GM23338 (cell line): ENCODE results near the gene CER1. TPM values are rescaled to one million over a fixed set of nuclear protein-coding genes. Genes with fewer than 3 reads are reported as not detected.

Experiments used
- ATAC-seq: fragments of 200-7000 bp; cut with Tn5 transposase; 3 replicates; pipeline ENCODE4 v1.9.1; 2020
- DNase-seq: peaks from one replicate; pipeline ENCODE4 v3.0.0-alpha.2; 2015; ENCODE audit warnings: low spot score
- H2AFZ ChIP-seq: fragments of 200-600 bp; sonication (generic); 2 replicates; pipeline ENCODE4 v1.8.0; 2016; ENCODE audit warnings: antibody characterized with exemption, mild to moderate bottlenecking, moderate library complexity
- H3F3A ChIP-seq: fragments of 200-600 bp; sonication (generic); replicated peaks from 2 replicates; pipeline ENCODE4 v1.8.0; 2017; ENCODE audit warnings: antibody characterized with exemption, mixed run types, low read depth
- H3K27ac ChIP-seq: fragments of 200-600 bp; sonication (generic); 2 replicates; pipeline ENCODE4 v1.6.1; 2016; ENCODE audit warnings: low read depth
- H3K27me3 ChIP-seq: fragments of 200-600 bp; sonication (generic); 2 replicates; pipeline ENCODE4 v1.8.0; 2016; ENCODE audit warnings: mild to moderate bottlenecking, mixed run types, moderate library complexity; ENCODE audit not compliant: insufficient read depth
- H3K36me3 ChIP-seq: fragments of 200-600 bp; sonication (generic); 2 replicates; pipeline ENCODE4 v1.8.0; 2016; ENCODE audit warnings: mild to moderate bottlenecking; ENCODE audit not compliant: insufficient read depth
- H3K4me1 ChIP-seq: fragments of 200-600 bp; sonication (generic); 2 replicates; pipeline ENCODE4 v1.8.0; 2016; ENCODE audit warnings: mild to moderate bottlenecking, moderate library complexity; ENCODE audit not compliant: insufficient read depth
- H3K4me2 ChIP-seq: fragments of 200-600 bp; sonication (generic); 2 replicates; pipeline ENCODE4 v1.7.1; 2017; ENCODE audit warnings: mixed run types
- H3K4me3 ChIP-seq: fragments of 200-600 bp; sonication (generic); 2 replicates; pipeline ENCODE4 v1.6.1; 2016; ENCODE audit warnings: mixed run types
- H3K79me2 ChIP-seq: fragments of 200-600 bp; sonication (generic); replicated peaks from 2 replicates; pipeline ENCODE4 v1.8.0; 2017; ENCODE audit warnings: mild to moderate bottlenecking; ENCODE audit not compliant: insufficient read depth
- H3K9me2 ChIP-seq: fragments of 200-600 bp; sonication (generic); 2 replicates; pipeline ENCODE4 v1.8.0; 2017; ENCODE audit not compliant: insufficient read depth
- H4K20me1 ChIP-seq: fragments of 200-600 bp; sonication (generic); replicated peaks from 2 replicates; pipeline ENCODE4 v1.8.0; 2017; ENCODE audit warnings: mild to moderate bottlenecking; ENCODE audit not compliant: insufficient read depth
- H3K27ac Mint-ChIP-seq: 2 replicates; pipeline ENCODE4 v1.8.0; 2020; ENCODE audit warnings: inconsistent platforms, mild to moderate bottlenecking, moderate library complexity, mixed read lengths
- H3K27me3 Mint-ChIP-seq: 3 replicates; pipeline ENCODE4 v1.8.0; 2022; ENCODE audit warnings: low read depth, mild to moderate bottlenecking, moderate library complexity, mixed read lengths, inconsistent platforms; ENCODE audit not compliant: insufficient read depth, poor library complexity
- H3K36me3 Mint-ChIP-seq: 3 replicates; pipeline ENCODE4 v1.8.0; 2021; ENCODE audit warnings: low read depth, mild to moderate bottlenecking, inconsistent platforms, moderate library complexity, mixed read lengths
- H3K4me1 Mint-ChIP-seq: 3 replicates; pipeline ENCODE4 v1.8.0; 2020; ENCODE audit warnings: mild to moderate bottlenecking, inconsistent platforms, mixed read lengths
- H3K4me3 Mint-ChIP-seq: 3 replicates; pipeline ENCODE4 v1.8.0; 2021; ENCODE audit warnings: moderate library complexity, mild to moderate bottlenecking, inconsistent platforms, mixed read lengths
- H3K9me3 Mint-ChIP-seq: 3 replicates; pipeline ENCODE4 v1.8.0; 2020; ENCODE audit warnings: moderate library complexity, mild to moderate bottlenecking, inconsistent platforms, mixed read lengths
- CREB1 ChIP-seq: fragments of 250-450 bp; sonication (Bioruptor Pico); IDR thresholded peaks from 2 replicates; pipeline ENCODE4 v1.5.0; 2020; ENCODE audit warnings: low read depth, mild to moderate bottlenecking, moderate library complexity
- EZH2 ChIP-seq: fragments of 200-600 bp; sonication (generic); IDR thresholded peaks from one replicate; pipeline ENCODE4 v1.8.0; 2017; ENCODE audit warnings: antibody characterized with exemption, mild to moderate bottlenecking, low read depth; ENCODE audit not compliant: unreplicated experiment
- NANOG ChIP-seq: IDR thresholded peaks from 2 replicates; pipeline ENCODE4 v1.6.1; 2016; ENCODE audit warnings: antibody characterized with exemption, borderline replicate concordance
- STAT1 ChIP-seq: IDR thresholded peaks from one replicate; pipeline ENCODE4 v1.6.1; 2016; ENCODE audit warnings: antibody characterized with exemption; ENCODE audit not compliant: unreplicated experiment
- ZNF114 ChIP-seq: fragments of 250-450 bp; sonication (Bioruptor Pico); IDR thresholded peaks from 2 replicates; pipeline ENCODE4 v1.5.0; 2020; ENCODE audit warnings: mild to moderate bottlenecking, moderate library complexity
- ZNF331 ChIP-seq: fragments of 250-450 bp; sonication (Bioruptor Pico); IDR thresholded peaks from 2 replicates; pipeline ENCODE4 v1.5.0; 2020; ENCODE audit warnings: low read depth, mild to moderate bottlenecking, moderate library complexity
- polyA plus RNA-seq: library from polyadenylated mRNA; unstranded; fragments of >200 nt; fragmentation: Nextera tagmentation; extraction: Ambion mirVana; gene quantifications from 2 replicates; pipeline ENCODE4 v1.2.1, GENCODE V29; 2016
- total RNA-seq: library from RNA; depleted of rRNA; stranded (reverse); fragments of >200 nt; shearing (Covaris generic); gene quantifications from 2 replicates; pipeline ENCODE4 v1.2.3, GENCODE V29; 2014
- TF ChIP-seq, protein P1 (sequence below): IDR thresholded peaks from 2 replicates; pipeline ENCODE4 v1.6.1; 2016; ENCODE audit warnings: antibody characterized with exemption
- TF ChIP-seq, protein P2 (sequence below), 2 experiments: fragments of 200-600 bp in 1 of 2; sonication (generic) in 1 of 2; conservative IDR thresholded peaks; 2 replicates each; pipeline versions ENCODE4 v1.5.1 to v1.6.1; 2016 to 2017; ENCODE audit warnings: antibody characterized with exemption in 2 of 2, low read depth in 2 of 2, mild to moderate bottlenecking in 2 of 2, moderate library complexity in 1 of 2

Gene CER1
- total and polyA plus RNA-seq, 2 experiments from 2014 or later: 0.73 to 4.4 TPM

DNA sequence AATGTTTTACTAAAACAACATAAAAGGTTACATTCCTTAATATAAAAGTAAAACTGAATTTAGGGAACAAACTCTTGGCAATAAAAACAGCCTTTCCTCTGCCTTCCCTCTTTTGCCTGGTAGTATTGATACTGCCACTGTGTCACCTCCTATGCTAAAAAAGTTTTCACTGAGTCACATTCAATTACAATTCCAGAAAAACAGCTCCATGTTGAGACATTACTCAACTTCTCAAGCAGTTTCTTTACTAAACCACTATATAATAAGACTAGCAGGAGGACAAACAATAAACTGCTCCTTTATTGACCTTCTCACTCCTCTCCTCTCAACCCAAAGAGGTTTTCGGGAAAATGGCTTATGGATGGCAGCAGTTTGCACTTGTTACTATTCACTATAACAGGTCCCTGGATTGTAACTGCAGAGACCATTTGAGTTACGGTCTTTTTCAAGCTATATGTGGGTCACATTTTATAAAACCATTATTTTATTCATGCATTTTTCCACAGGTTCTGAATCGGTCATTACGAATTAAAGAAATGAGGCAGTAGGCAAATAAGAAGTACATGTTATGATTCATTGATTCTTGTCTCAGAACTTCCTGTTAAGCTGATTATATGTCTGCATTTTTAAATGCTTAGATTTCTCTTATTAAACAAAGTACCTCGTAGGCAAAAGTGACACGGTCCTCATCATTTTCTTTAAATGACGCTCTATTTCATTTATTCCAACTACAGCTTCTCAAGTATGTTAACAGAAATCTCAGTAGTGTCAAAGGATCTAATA, 31.4 kb downstream of the CER1 start:
- Mint-ChIP-seq H3K27ac (no peak overlapping the region), H3K36me3 (peaks cover 32% of the 10 kb centered on the region), H3K9me3 (no peaks in the 10 kb centered on the region), H3K27me3 (peaks cover 7% of the 10 kb centered on the region), H3K4me1 (peaks cover 21% of the 10 kb centered on the region), H3K4me3 (peak overlapping the region; percentile 36; the same call in 2 of the 3 replicates)
- ATAC-seq: no peak
- H3K4me1 ChIP-seq: peaks cover 12% of the 10 kb centered on the region; the same call in 1 of the 2 replicates
- H3K9me2 ChIP-seq: no peaks in the 10 kb centered on the region
- H3K27me3 ChIP-seq: peaks cover 5% of the 10 kb centered on the region; the same call in 1 of the 2 replicates
- peaks cover 20% of the 10 kb centered on the region for H3K79me2 ChIP-seq
- H3F3A ChIP-seq: 0 out of 2 replicates have a peak, but pooled peaks cover 3% of the 10 kb centered on the region
- no peak overlapping the region for H2AFZ ChIP-seq
- no peak for TF ChIP-seq CREB1 (CRISPR knock-in tag)
- TF ChIP-seq NANOG: no peak
- no peak for TF ChIP-seq EZH2
- TF ChIP-seq, protein P1, sequence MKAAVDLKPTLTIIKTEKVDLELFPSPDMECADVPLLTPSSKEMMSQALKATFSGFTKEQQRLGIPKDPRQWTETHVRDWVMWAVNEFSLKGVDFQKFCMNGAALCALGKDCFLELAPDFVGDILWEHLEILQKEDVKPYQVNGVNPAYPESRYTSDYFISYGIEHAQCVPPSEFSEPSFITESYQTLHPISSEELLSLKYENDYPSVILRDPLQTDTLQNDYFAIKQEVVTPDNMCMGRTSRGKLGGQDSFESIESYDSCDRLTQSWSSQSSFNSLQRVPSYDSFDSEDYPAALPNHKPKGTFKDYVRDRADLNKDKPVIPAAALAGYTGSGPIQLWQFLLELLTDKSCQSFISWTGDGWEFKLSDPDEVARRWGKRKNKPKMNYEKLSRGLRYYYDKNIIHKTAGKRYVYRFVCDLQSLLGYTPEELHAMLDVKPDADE: no peak
- TF ChIP-seq STAT1: no peak
- TF ChIP-seq ZNF331 (CRISPR knock-in tag): no peak
- TF ChIP-seq, protein P2, sequence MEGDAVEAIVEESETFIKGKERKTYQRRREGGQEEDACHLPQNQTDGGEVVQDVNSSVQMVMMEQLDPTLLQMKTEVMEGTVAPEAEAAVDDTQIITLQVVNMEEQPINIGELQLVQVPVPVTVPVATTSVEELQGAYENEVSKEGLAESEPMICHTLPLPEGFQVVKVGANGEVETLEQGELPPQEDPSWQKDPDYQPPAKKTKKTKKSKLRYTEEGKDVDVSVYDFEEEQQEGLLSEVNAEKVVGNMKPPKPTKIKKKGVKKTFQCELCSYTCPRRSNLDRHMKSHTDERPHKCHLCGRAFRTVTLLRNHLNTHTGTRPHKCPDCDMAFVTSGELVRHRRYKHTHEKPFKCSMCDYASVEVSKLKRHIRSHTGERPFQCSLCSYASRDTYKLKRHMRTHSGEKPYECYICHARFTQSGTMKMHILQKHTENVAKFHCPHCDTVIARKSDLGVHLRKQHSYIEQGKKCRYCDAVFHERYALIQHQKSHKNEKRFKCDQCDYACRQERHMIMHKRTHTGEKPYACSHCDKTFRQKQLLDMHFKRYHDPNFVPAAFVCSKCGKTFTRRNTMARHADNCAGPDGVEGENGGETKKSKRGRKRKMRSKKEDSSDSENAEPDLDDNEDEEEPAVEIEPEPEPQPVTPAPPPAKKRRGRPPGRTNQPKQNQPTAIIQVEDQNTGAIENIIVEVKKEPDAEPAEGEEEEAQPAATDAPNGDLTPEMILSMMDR (conservative IDR thresholded peaks at IDR 0.05; ENCODE audit: low read depth in 2 of 2): no peak
- TF ChIP-seq ZNF114 (CRISPR knock-in tag): no peak
- DNase-seq: no peak
- no peak overlapping the region for H3K4me3 ChIP-seq
- no peaks in the 10 kb centered on the region for H4K20me1 ChIP-seq
- no peak overlapping the region for H3K4me2 ChIP-seq
- H3K27ac ChIP-seq: no peak overlapping the region
- no peaks in the 10 kb centered on the region for H3K36me3 ChIP-seq

DNA sequence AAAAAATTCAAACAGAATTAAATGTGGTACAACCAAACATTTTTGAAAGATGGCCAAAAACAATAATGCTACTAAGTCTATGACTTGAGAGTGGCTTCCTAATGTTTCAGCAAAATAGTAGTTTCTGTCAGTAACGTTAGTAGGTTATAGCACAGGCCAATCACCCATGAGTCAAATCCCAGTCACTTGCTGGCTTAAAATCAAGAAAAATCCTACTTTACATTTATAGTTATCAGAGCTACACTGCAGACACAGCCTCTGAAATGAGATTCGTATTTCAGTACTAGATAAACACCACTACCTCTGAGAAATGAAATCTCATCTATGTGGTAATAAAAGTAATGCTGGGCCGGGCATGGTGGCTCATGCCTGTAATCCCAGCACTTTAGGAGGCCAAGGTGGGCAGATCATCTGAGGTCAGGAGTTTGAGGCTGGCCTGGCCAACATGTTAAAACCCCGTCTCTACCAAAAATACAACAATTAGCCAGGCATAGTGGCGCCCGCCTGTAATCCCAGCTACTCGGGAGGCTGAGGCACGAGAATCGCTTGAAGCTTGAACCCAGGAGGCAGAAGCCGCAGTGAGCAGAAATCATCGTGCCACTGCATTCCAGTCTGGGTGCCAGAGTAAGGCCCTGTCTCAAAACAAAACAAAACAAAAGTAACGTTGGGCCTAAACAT, 35.4 kb downstream of the CER1 start:
- H3K27me3 Mint-ChIP-seq: peaks cover 2% of the 10 kb centered on the region
- TF ChIP-seq CREB1 (CRISPR knock-in tag): no peak
- H3K4me3 Mint-ChIP-seq: no peak overlapping the region
- H3K27me3 ChIP-seq: no peaks in the 10 kb centered on the region
- no peak for DNase-seq
- no peak overlapping the region for H3K27ac Mint-ChIP-seq
- peaks cover 8% of the 10 kb centered on the region; the same call in 2 of the 3 replicates for H3K4me1 Mint-ChIP-seq
- H3K9me3 Mint-ChIP-seq: peaks cover 4% of the 10 kb centered on the region; the same call in 2 of the 3 replicates
- H3K9me2 ChIP-seq: no peaks in the 10 kb centered on the region
- H3K36me3 ChIP-seq: 0 out of 2 replicates have a peak, but pooled peaks cover 3% of the 10 kb centered on the region
- peaks cover 26% of the 10 kb centered on the region for H3K79me2 ChIP-seq
- H2AFZ ChIP-seq: no peak overlapping the region
- peaks cover 43% of the 10 kb centered on the region; the same call in 2 of the 3 replicates for H3K36me3 Mint-ChIP-seq
- no peak for ATAC-seq
- H3F3A ChIP-seq: no peaks in the 10 kb centered on the region
- H3K4me1 ChIP-seq: 0 out of 2 replicates have a peak, but pooled peaks cover 3% of the 10 kb centered on the region
- H3K4me2 ChIP-seq: no peak overlapping the region
- no peak overlapping the region for H3K4me3 ChIP-seq
- H4K20me1 ChIP-seq: no peaks in the 10 kb centered on the region
- H3K27ac ChIP-seq: no peak overlapping the region
